Activated naive CD8-positive, alpha-beta T cell treated with anti-CD3 and anti-CD28 coated beads, Interleukin-2, amount 10 ng/mL, durations not matched to agents 7 days and 5 days (primary cell): ENCODE measurements around the gene TPRG1. TPM values are rescaled to one million over a fixed set of nuclear protein-coding genes. Genes with fewer than 3 reads are reported as not detected.

ENCODE experiments used
- ATAC-seq: fragments of 150-1000 bp; cut with Tn5 transposase; one replicate; pipeline ENCODE4 v1.10.0; 2021; ENCODE audit warnings: low read depth, moderate library complexity
- POLR2A ChIA-PET: fragments of 350-600 bp; sonication (Branson Sonifier 250); formaldehyde crosslinking; loops from one replicate; lab custom pipeline; 2021; ENCODE audit warnings: antibody characterized with exemption; lab: Charles Lee
- DNase-seq: peaks from one replicate; pipeline ENCODE4 v3.0.0; 2021
- H3K27ac Mint-ChIP-seq: one replicate; pipeline ENCODE4 v1.8.0; 2022; ENCODE audit warnings: mild to moderate bottlenecking, mixed read lengths
- H3K27me3 Mint-ChIP-seq: one replicate; pipeline ENCODE4 v1.8.0; 2022; ENCODE audit warnings: mild to moderate bottlenecking, moderate library complexity, mixed read lengths
- H3K36me3 Mint-ChIP-seq: one replicate; pipeline ENCODE4 v1.8.0; 2021; ENCODE audit warnings: mild to moderate bottlenecking, mixed read lengths
- H3K4me1 Mint-ChIP-seq: one replicate; pipeline ENCODE4 v1.8.0; 2021; ENCODE audit warnings: mixed read lengths
- H3K4me3 Mint-ChIP-seq: one replicate; pipeline ENCODE4 v1.8.0; 2022; ENCODE audit warnings: mild to moderate bottlenecking, moderate library complexity, mixed read lengths
- H3K9me3 Mint-ChIP-seq: one replicate; pipeline ENCODE4 v1.8.0; 2021; ENCODE audit warnings: mixed read lengths
- total RNA-seq, 2 experiments: library from RNA; stranded (reverse); gene quantifications; one replicate each; pipeline ENCODE4 v1.2.3, GENCODE V29; 2021

TPRG1 gene
- total RNA-seq, 2 experiments from 2014 or later, result 42.4 to 50.9 TPM

GRCh38 chr3:189222927-189223636 lies 51.3 kb downstream of the TPRG1 start:
- Mint-ChIP-seq H3K27me3 (peaks cover 4% of the 10 kb centered on the region), H3K4me3 (no peak overlapping the region), H3K4me1 (no peaks in the 10 kb centered on the region), H3K27ac (no peak overlapping the region), H3K36me3 (no peaks in the 10 kb centered on the region), H3K9me3 (no peaks in the 10 kb centered on the region)
- ATAC-seq (no peak), DNase-seq (no peak)
- POLR2A ChIA-PET, result no interaction called here

GRCh38 chr3:189225431-189225830 lies 53.7 kb downstream of the TPRG1 start:
- H3K9me3 Mint-ChIP-seq, result no peaks in the 10 kb centered on the region
- POLR2A ChIA-PET, result no interaction called here
- no peak overlapping the region for H3K4me3 Mint-ChIP-seq
- H3K27me3 Mint-ChIP-seq, result peaks cover 2% of the 10 kb centered on the region
- DNase-seq (no peak), ATAC-seq (no peak)
- H3K36me3 Mint-ChIP-seq, result no peaks in the 10 kb centered on the region
- H3K27ac Mint-ChIP-seq, result no peak overlapping the region
- H3K4me1 Mint-ChIP-seq, result peaks cover 2% of the 10 kb centered on the region

GRCh38 chr3:189227249-189227648 lies 55.5 kb downstream of the TPRG1 start:
- POLR2A ChIA-PET, result no interaction called here

GRCh38 chr3:189229196-189229828 lies 57.5 kb downstream of the TPRG1 start:
- Mint-ChIP-seq H3K4me1 (peaks cover 2% of the 10 kb centered on the region), H3K27ac (no peak overlapping the region), H3K27me3 (no peaks in the 10 kb centered on the region), H3K4me3 (no peak overlapping the region), H3K36me3 (no peaks in the 10 kb centered on the region), H3K9me3 (no peaks in the 10 kb centered on the region)
- DNase-seq (no peak), ATAC-seq (no peak)
- POLR2A ChIA-PET, result no interaction called here

More at GRCh38 chr3:189227249-189227648, 55.5 kb downstream of the TPRG1 start:
- Mint-ChIP-seq H3K27me3 (no peaks in the 10 kb centered on the region), H3K27ac (no peak overlapping the region), H3K9me3 (no peaks in the 10 kb centered on the region), H3K36me3 (no peaks in the 10 kb centered on the region), H3K4me1 (peaks cover 2% of the 10 kb centered on the region), H3K4me3 (no peak overlapping the region)
- ATAC-seq (no peak), DNase-seq (no peak)

GRCh38 chr3:189232790-189233189 lies 61.0 kb downstream of the TPRG1 start:
- peaks cover 1% of the 10 kb centered on the region for H3K9me3 Mint-ChIP-seq
- H3K27me3 Mint-ChIP-seq, result peaks cover 2% of the 10 kb centered on the region
- no peak for ATAC-seq
- H3K4me1 Mint-ChIP-seq, result peaks cover 5% of the 10 kb centered on the region
- no peak for DNase-seq
- H3K27ac Mint-ChIP-seq, result no peak overlapping the region
- no peak overlapping the region for H3K4me3 Mint-ChIP-seq
- H3K36me3 Mint-ChIP-seq, result no peaks in the 10 kb centered on the region
- POLR2A ChIA-PET, result no interaction called here

GRCh38 chr3:189233225-189233858 lies 61.6 kb downstream of the TPRG1 start:
- DNase-seq (no peak), ATAC-seq (no peak)
- POLR2A ChIA-PET, result no interaction called here

GRCh38 chr3:189235214-189235613 lies 63.4 kb downstream of the TPRG1 start:
- peaks cover 1% of the 10 kb centered on the region for H3K9me3 Mint-ChIP-seq

More at GRCh38 chr3:189233225-189233858, 61.6 kb downstream of the TPRG1 start:
- Mint-ChIP-seq H3K27ac (no peak overlapping the region), H3K36me3 (no peaks in the 10 kb centered on the region), H3K9me3 (peaks cover 1% of the 10 kb centered on the region), H3K4me3 (no peak overlapping the region), H3K27me3 (peaks cover 2% of the 10 kb centered on the region), H3K4me1 (peaks cover 5% of the 10 kb centered on the region)

GRCh38 chr3:189236352-189236751 lies 64.6 kb downstream of the TPRG1 start:
- H3K36me3 Mint-ChIP-seq, result no peaks in the 10 kb centered on the region
- no peak for ATAC-seq
- DNase-seq, result no peak
- POLR2A ChIA-PET, result no interaction called here
- no peak overlapping the region for H3K4me3 Mint-ChIP-seq
- H3K27ac Mint-ChIP-seq, result no peak overlapping the region
- H3K9me3 Mint-ChIP-seq, result peaks cover 5% of the 10 kb centered on the region
- H3K4me1 Mint-ChIP-seq, result peaks cover 3% of the 10 kb centered on the region
- peaks cover 2% of the 10 kb centered on the region for H3K27me3 Mint-ChIP-seq

More at GRCh38 chr3:189235214-189235613, 63.4 kb downstream of the TPRG1 start:
- H3K4me3 Mint-ChIP-seq, result no peak overlapping the region
- H3K4me1 Mint-ChIP-seq, result peaks cover 3% of the 10 kb centered on the region
- no peak for ATAC-seq
- DNase-seq, result no peak
- no peaks in the 10 kb centered on the region for H3K36me3 Mint-ChIP-seq
- no peak overlapping the region for H3K27ac Mint-ChIP-seq
- H3K27me3 Mint-ChIP-seq, result peaks cover 2% of the 10 kb centered on the region
- POLR2A ChIA-PET, result no interaction called here

- POLR2A ChIA-PET, result no interaction called here
- Mint-ChIP-seq H3K4me1 (peaks cover 3% of the 10 kb centered on the region), H3K4me3 (no peak overlapping the region), H3K9me3 (peaks cover 7% of the 10 kb centered on the region), H3K36me3 (no peaks in the 10 kb centered on the region), H3K27ac (no peak overlapping the region), H3K27me3 (peaks cover 2% of the 10 kb centered on the region)
- no peak for DNase-seq
- ATAC-seq, result no peak
These were observed 65.8 kb downstream of the TPRG1 start for GRCh38 chr3:189237526-189237925.

- H3K27ac Mint-ChIP-seq, result no peak overlapping the region
- peaks cover 9% of the 10 kb centered on the region for H3K9me3 Mint-ChIP-seq
- DNase-seq (no peak), ATAC-seq (no peak)
- no peak overlapping the region for H3K4me3 Mint-ChIP-seq
- peaks cover 2% of the 10 kb centered on the region for H3K27me3 Mint-ChIP-seq
- H3K36me3 Mint-ChIP-seq, result no peaks in the 10 kb centered on the region
- POLR2A ChIA-PET, result no interaction called here
- H3K4me1 Mint-ChIP-seq, result peaks cover 3% of the 10 kb centered on the region
These were observed 66.3 kb downstream of the TPRG1 start for GRCh38 chr3:189238071-189238470.

GRCh38 chr3:189239616-189240015 lies 67.8 kb downstream of the TPRG1 start:
- no peaks in the 10 kb centered on the region for H3K36me3 Mint-ChIP-seq
- H3K4me3 Mint-ChIP-seq, result no peak overlapping the region

GRCh38 chr3:189249987-189250386 lies 78.2 kb downstream of the TPRG1 start:
- H3K4me3 Mint-ChIP-seq, result no peak overlapping the region
- no peaks in the 10 kb centered on the region for H3K9me3 Mint-ChIP-seq
- DNase-seq (no peak), ATAC-seq (no peak)
- POLR2A ChIA-PET, result no interaction called here
- H3K36me3 Mint-ChIP-seq, result no peaks in the 10 kb centered on the region
- H3K27me3 Mint-ChIP-seq, result peaks cover 2% of the 10 kb centered on the region
- no peak overlapping the region for H3K27ac Mint-ChIP-seq
- H3K4me1 Mint-ChIP-seq, result no peaks in the 10 kb centered on the region

More at GRCh38 chr3:189239616-189240015, 67.8 kb downstream of the TPRG1 start:
- no peak for DNase-seq
- H3K27ac Mint-ChIP-seq, result no peak overlapping the region
- peaks cover 3% of the 10 kb centered on the region for H3K4me1 Mint-ChIP-seq
- peaks cover 11% of the 10 kb centered on the region for H3K9me3 Mint-ChIP-seq
- ATAC-seq, result no peak
- peaks cover 2% of the 10 kb centered on the region for H3K27me3 Mint-ChIP-seq
- POLR2A ChIA-PET, result no interaction called here

- no peak overlapping the region for H3K4me3 Mint-ChIP-seq
- DNase-seq (no peak), ATAC-seq (no peak)
- POLR2A ChIA-PET, result no interaction called here
- H3K4me1 Mint-ChIP-seq, result no peaks in the 10 kb centered on the region
- H3K9me3 Mint-ChIP-seq, result peaks cover 1% of the 10 kb centered on the region
- H3K27ac Mint-ChIP-seq, result no peak overlapping the region
- no peaks in the 10 kb centered on the region for H3K36me3 Mint-ChIP-seq
- H3K27me3 Mint-ChIP-seq, result peaks cover 10% of the 10 kb centered on the region
These were observed 86.5 kb downstream of the TPRG1 start for GRCh38 chr3:189258261-189258660.
